HG03442 (cell line): ENCODE measurements around the gene OR6A2.
"Not testable (repeated sequence)": the region's sequence is repeated elsewhere in the genome, so short reads cannot be mapped to it uniquely, and the experiment has no call there.

ENCODE experiments used
- ATAC-seq: cut with Tn5 transposase; IDR thresholded peaks from one replicate; pipeline ENCODE4 v1.9.1; 2021; ENCODE audit warnings: mild to moderate bottlenecking, moderate library complexity; ENCODE audit not compliant: unreplicated experiment

Gene OR6A2

DNA sequence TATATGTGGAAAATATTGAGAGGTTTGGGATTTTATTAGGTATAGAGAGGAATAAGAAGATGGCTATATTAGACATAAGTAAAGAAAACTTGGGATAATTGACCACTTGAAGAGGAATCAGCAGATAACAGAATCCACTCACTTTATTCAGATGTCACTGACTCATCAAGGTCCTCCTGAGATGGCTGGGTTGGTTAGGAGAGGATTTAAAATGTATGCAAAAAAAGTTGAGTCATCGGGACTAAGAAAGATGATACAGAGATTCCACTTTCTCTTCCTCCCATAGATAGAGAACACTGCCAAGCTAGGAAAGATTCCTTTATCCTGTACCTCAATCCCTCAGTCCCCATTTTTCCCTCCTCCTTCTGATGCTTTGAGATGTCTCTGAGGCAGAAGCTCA lies at the start of gene OR6A2:
Gene OR6A2 (minus strand): TSS at position 288 of the 400 bp plus-strand sequence. CDS start 3,981 bp downstream, outside the sequence.
- no peak for ATAC-seq

DNA sequence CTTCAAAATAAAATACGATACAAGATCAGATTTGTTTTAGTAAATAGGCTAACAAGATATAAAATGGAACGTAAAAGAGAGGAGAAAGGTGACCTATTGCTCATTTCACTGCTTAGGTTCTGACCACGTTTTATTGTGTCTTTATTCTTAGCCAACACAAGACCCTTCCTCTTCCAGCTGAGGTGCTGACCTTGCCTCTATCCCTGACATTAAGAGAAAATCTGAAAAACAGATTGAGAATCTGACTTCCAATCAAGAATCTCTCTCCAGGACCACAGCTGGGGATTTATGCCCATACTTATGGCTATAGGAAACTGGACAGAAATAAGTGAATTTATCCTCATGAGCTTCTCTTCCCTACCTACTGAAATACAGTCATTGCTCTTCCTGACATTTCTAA lies 45.9 kb upstream of the OR6A2 start, which contains the start of gene OR10A5:
Gene OR10A5 (plus strand): TSS at position 301 of the 400 bp plus-strand sequence. CDS start 0 bp downstream, at position 301.
- no peak for ATAC-seq

DNA sequence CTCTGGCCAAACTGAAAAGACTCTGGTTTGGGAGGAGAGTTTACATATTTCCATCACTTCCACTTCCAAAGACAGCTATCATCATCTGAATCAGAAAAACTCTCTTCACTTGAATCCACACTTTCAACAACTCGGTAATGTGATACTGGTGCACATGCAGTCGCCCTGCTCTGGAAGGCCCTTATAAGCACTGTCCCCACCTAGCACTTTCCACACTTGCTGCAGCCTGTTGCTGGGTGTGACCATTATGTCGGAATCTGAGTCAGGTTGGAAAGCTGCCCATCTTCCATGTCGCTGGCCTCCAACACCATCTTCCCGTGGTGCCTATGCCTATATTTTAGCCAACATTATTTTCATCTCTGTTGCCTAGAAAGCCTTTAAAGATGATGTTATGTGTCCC lies 44.9 kb upstream of the OR6A2 start:
- ATAC-seq = no peak

DNA sequence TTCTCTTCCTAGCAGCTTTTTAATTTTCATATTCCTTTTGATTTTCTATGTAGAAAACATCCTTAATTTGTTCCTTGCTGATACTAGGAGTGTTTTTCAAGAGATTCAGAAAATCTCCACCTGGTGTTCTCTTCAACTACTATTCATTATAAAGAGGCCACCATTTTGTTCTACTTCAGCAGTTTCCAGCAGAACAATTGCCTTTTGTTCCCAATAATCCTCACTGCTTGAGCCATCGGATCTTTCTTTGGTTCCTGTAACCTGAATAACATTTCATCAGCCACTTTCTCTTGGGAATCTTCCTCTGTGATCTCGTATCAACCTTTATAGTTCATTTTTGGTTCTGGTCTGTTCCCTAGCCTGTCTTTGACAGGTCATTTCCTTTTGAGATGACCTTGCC lies 44.2 kb upstream of the OR6A2 start:
- no peak for ATAC-seq

DNA sequence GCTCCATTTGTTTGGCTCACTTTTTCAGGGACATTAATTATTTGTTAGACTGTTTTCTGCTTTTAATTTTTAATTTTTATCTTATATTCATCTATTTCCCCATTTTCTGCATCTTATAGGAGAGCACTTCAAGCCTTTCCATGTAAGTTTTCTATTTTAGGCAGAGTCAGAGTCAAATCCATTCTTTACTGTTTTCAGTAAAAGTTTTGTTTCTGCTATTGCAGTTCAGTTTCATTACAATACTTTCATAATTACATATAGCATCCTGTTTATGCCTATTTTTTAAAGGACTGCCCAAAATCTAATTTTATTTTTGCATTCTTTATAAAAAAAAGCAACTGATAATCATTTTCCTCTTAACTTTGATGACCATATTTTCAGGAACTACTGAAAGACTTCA lies 42.2 kb upstream of the OR6A2 start:
- no peak for ATAC-seq

DNA sequence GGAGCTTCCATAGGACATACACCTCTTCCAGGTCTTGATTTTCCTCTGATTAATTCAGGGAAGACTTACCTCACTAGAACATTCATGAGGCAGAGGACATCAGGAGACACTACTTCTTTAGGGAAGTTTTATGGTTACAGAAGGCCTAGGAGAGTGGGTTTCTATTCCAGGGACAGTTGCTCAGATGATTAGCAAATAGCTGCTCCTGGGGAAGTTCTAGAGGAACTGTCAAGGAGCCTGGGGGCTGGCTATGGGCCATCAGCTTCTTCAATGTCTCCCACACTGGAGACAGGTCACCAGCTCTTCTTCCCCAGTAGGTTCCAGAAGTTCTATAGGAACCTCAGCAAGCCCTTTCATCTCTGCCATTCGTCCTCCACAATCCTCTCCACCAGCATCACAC lies 34.5 kb upstream of the OR6A2 start:
- ATAC-seq = no peak

DNA sequence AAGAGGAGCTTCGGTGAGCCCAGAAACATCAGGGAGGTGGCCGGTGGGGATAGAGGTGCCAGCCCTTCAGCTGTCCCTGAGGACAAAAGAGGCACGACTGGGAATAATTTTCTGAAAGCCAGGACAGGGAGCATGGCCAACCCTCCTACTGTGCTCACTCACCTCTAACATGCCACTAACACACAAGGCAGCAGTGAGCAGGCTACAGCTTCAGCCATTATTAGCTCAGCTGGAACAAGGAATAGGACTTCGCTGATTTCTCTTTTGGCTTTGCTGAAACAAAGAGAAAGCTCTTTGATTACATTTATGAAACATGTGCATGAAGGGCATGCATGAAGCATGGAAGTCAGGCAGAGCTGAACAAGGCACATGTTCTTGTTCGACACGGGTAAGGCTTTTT lies 33.9 kb upstream of the OR6A2 start:
- no peak for ATAC-seq

DNA sequence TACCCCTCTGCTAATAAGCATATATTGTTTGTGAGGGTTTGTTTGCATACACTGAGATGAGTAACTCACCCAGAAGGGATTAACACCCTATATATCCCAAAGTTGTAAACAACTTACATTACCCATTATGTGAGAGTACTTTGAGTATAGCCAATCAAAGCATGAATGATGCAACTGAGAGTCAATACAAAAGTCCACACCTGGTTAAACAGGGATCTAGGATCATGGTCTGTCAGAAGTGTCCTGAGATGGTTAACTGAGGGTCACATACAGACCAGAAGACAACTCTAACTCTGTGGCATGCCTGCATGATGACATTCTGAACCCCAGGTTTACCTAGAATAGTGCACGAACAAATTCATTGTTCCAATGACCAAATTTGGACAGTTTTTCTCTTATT lies 28.6 kb upstream of the OR6A2 start:
- no peak for ATAC-seq

DNA sequence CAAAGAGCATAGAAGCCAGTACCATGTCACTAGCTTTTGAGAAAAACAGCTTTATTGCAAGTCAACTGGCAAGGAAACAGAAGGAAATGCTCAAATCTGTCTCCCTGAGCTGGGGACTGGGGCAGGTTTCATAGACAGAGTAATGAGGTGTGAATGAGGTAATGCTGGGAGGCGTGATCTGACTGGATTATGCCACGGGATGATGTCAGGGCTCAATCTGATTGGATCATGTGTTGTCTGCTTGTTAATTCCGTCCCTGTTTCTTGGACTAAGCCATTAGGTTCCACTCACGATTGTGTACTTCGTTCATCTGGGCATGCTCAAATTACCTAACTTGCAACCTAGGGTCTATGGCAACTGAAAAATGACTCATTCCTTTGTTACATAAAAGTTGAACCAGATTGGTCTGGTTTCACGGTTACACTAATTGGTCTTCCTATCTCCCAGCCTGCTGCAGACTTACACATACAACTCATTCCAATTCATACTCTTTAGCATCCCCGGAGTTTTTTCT lies 25.8 kb upstream of the OR6A2 start:
- ATAC-seq = no peak

DNA sequence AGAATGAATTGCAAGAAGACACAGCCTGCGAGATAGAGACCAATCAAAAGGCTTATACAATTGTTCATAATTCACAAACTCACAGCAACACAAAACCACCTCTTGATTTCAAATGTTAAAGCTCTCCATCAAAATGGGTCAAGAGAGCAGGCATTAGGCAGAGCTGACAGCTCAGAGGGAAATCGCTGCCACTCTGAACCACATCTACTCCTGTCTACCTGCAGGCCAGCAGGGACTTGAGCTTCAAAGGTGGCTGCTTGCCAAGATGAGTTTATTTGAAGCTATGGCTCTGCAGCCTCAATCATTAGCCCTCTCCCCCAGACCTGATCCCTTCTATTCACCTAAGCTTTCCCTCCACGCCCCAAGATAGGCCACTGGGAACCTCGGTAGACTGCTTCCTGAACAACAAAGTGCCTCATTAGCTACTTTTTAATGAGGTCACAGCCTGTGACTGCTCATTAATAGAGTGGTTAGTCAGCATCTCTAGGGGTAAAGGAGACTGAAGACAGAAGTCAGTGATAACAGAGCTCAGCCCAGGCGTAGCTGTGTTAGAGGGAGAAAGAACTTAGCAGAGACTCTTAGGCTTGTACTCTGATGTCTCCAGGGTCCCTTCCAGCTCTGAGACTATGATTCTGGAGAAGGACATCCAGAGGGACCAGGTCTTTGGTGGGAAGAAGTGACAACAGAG lies 24.8 kb upstream of the OR6A2 start:
- no peak for ATAC-seq

DNA sequence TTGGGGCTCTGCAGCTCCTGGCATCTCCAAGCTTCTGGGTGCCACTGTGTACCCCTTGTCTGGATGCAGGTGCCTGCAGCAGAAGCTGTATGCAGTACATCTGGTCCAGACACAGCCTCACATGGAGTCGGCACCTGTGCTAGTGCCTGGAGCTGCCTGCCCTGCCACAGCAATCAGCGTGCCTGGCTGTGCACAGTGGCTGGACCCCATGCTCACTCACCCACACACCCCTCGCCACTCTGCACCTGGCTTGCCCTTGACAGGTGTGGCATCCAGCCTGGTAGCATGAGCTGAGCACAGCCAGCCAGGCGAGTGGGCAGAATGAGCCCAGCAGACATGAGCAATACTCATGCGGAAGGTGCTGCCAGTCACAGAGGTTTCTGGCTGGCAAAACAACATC lies 19.5 kb upstream of the OR6A2 start:
- ATAC-seq = no peak

DNA sequence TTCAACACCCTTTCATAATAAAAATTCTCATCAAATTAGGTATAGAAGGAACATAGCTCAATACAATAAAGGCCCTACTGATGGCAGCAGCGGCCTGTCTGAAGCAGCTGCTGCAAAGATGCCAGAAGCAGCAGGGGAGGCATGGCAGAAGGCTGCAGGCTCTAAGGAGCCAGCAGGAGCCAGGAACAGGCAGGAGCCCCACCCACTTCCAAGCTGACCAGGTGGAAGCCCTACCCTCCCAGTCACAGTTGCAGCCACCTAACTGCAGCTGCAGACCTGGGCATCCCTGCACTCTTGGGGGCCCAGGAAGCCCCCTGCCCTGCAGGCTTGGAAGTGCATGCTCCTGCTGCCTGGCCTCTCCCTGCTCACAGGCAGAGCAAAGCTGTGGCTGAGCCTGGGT lies 18.2 kb upstream of the OR6A2 start:
- ATAC-seq = no peak

DNA sequence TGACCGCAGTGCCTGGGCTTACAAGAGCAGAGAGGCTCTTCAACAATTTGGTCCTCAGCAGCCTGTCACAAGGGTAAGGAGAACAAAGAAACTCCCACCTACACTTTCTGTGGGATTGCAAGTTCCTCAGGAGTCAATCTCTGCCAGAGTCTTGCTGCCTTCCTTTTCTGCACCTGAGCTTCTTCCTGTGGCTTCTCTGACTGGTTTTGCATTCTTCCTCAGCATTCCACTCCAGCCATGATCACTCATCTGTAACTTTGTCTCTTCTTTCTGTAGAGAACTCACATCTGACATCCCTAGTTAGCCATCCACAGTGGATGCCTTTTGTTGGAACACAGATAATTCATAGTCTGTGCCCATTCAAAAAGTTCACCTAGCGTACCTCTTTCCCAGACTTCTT lies 14.2 kb upstream of the OR6A2 start:
- ATAC-seq = no peak

DNA sequence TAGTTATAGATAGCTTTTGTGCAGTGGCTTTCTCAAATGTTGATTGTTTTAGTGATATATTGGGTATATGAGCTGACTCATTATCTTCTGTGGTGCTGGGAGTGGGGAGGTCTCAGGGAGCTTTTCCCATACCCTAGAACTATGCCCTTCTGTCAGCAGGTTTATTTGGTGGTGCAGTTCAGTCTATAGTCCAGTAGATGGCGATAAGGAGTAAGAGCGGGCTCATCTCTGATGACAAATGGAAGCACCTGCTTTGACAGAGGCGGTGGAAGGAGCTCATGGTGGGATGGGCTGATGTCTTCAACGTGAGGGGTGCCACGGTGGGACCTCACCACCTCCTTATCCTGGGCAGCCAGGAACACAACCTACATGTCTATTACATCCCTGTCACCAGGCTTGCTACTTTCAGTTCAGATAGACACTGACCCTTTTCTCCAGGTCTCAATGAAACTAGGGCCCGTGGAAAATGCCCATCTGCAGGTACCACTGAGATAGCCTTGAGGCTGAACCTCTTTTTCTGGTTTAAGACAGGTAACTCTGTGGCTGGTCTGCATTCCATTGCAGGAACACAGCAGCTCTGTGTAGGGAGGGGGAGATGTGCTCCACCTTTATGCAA lies 13.0 kb upstream of the OR6A2 start:
- peak; percentile 81 for ATAC-seq

DNA sequence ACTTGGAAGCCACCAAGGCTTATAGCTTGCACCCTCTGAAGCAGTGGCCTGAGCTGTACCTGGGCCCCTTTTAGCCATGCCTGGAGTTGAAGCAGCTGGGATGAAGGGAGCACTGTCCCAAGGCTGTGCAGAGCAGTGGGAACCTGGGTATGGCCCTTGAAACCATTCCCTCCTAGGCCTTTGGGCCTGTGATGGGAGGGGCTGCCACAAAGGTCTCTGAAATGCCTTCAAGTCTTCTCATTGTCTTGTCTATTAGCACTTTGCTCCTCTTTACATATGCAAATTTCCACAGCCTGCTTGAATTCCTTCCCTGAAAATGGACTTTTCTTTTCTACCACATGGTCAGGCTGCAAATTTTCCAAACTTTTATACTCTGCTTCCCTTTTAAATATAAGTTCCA lies 1.6 kb upstream of the OR6A2 start:
- ATAC-seq = not testable (repeated sequence)

DNA sequence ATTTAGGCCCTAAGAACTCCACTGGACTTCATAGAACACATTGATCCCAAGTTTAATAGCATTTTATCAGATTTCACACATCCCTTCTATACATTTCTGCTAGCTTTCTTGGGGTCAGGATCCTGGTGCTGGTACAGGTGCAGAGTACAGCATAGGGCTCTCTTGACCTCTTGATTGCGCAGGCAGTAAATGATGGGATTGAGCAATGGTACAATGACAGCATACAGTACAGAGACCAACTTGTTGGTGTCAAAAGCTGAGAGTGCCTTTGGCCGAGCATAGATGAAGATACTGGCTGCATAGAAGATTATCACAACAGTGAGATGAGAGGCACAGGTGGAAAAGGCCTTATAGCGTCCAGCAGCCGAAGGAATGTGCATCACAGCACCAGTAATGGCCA lies 4.8 kb downstream of the OR6A2 start:
- ATAC-seq = no peak

DNA sequence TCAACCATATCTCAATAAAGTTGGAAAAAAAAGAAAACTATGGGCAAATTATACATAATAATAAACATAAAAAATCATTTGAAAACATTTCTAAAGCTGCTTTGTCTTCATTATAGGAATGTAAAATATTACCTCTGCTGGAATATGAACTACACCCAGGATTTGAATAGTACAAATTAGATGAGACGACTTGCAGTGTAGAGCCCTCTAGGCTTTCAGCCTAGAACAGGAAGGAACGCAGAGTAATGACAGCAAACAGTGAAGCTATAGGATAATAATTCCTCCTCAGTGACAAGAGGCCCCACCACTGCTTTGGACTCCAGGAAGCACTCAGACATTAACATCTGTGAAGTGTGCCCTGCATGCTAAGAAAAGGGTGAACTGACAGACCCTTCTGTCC lies 8.9 kb downstream of the OR6A2 start:
- ATAC-seq = no peak

DNA sequence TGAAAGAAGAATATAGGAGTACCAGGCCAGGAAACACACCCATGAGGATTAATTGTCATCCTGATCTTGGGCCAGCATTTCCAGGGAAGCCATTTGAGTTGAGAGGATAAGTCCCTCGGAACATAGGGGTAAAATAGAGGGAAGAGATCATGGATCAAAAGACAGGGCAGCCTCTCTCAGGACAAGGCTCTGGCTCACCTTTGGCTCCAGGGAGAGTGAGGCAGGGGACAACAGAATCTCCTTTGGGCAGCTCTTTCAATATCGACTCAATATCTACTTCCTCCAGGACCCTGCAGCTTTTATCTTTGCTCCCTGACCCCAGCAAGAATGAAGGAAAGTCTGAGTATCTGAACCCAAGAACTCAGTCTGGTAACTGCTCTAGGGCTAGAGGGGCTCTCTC lies 16.8 kb downstream of the OR6A2 start, which contains the start of gene OR2AG1:
Gene OR2AG1 (plus strand): TSS at position 301 of the 400 bp plus-strand sequence. CDS start 2,018 bp downstream, outside the sequence.
- no peak for ATAC-seq

DNA sequence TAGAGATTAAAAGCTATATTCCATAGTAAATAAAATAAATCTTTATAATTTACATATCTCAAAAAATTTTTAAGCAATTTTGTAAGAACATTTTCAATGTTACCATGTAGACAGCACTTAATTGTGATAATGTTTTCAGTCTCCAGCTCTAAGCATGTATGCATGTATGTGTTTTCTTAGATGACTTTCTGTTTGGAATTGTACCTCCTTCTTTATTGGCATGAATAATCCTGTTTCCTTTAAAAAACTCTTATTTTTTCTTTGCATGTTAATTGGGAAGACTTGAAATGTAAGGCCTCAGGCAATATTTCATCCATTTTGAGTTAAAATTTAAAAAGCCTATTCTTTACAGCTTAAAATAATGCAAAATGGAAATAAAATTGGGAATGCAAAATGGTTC lies 18.7 kb downstream of the OR6A2 start:
- ATAC-seq = no peak

DNA sequence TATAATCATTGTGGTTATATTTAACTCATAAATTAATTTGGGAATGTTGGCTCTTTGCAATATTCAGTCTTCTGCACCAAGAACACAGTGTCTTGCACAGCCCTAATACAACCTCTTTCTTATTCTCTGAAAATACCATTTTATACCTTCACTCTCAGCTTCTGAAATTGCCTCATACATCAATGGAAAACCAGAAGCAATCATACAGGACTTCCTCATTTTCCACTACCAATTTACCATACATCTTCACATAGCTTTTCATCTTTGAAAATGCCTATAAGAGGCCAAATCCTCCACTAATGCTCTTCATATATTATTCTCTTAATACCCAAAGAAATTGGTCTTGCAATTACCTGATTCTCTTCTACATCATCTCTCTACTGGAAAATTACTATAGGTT lies 21.0 kb downstream of the OR6A2 start:
- ATAC-seq = no peak

DNA sequence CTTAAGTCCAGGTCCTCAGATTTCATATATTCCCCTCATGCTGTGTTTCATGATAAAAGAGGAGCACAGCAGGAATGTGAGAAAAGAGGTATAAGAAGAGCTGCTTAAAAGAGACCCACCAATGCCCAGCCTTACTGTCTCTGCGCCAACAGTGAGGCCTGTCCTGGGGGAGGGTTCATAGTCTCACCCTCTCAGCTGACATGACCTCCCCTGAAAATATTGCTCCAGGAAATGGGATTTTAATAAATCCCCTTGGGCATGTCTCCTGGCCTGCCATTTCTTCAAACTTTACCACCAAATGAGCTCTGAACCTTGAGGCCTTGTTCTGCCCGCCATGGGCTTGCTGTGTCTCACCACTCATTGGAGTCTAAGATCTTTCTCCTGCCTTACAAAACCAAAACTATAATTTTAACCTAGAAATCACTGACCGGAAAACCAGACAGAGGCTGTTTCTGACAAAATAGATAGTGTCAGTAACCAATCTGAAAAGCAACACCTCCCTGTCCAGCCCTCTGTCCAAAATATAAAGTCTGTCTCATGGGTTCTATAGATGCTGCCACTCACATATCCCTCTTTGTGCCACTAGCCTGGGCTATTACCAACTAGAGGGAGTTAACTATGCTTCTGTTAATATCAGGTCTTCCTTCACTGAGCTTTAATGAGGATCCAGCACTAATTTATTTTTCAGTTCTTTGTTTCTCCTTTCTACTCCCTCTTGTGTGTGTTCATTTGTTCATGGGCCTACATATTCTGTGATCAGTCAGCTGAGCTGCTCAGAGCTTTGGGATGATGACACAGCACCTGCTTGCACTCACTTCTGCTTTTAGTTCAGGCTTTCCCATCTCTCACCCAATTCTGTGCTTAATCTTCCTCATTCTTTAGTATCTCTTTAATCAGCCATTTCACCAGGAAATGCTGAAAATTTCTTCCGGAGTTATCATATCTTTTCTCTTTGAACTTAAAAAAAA lies 27.3 kb downstream of the OR6A2 start, which contains the start of gene OR2AG2:
Gene OR2AG2 (minus strand): TSS at position 51 of the 968 bp plus-strand sequence. CDS start 3,019 bp downstream, outside the sequence.
- ATAC-seq = peak; percentile 90
